Endothelial cell of umbilical vein (primary cell): ENCODE data around the gene IGSF6.

Source experiments
- CTCF ChIP-seq, 2 donors: IDR thresholded peaks; 1 replicate in 1 of 2; 2 replicates in 1 of 2; pipeline ENCODE4 v1.5.1; 2011; ENCODE audit warnings: low read length in 2 of 2, mild to moderate bottlenecking in 2 of 2, moderate library complexity in 2 of 2, control low read depth in 1 of 2, inconsistent platforms in 1 of 2, low read depth in 1 of 2; ENCODE audit not compliant: insufficient read depth in 1 of 2; ENCODE audit errors: extremely low read depth in 1 of 2
- EZH2 ChIP-seq: IDR thresholded peaks from 2 replicates; pipeline ENCODE4 v1.6.1; 2012; ENCODE audit warnings: borderline replicate concordance, low read depth, mild to moderate bottlenecking, moderate library complexity, low read length, inconsistent platforms; ENCODE audit not compliant: severe bottlenecking
- GATA2 ChIP-seq: IDR thresholded peaks from 2 replicates; pipeline ENCODE4 v1.7.0; 2011; ENCODE audit warnings: low read depth, mild to moderate bottlenecking, moderate library complexity, mixed read lengths, low read length; ENCODE audit not compliant: insufficient read length, insufficient read depth
- JUN ChIP-seq: IDR thresholded peaks from 2 replicates; pipeline ENCODE4 v1.6.1; 2011; ENCODE audit warnings: borderline replicate concordance, low read depth; ENCODE audit not compliant: insufficient read length, insufficient read depth
- POLR2A ChIP-seq: IDR thresholded peaks from 2 replicates; pipeline ENCODE4 v1.6.1; 2012; ENCODE audit warnings: low read depth, mild to moderate bottlenecking, control low read depth, low read length
- POLR2AphosphoS5 ChIP-seq: IDR thresholded peaks from 2 replicates; pipeline ENCODE4 v1.6.1; 2012; ENCODE audit warnings: low read depth, mild to moderate bottlenecking, control low read depth, low read length, moderate library complexity; ENCODE audit not compliant: insufficient read depth

- peak; percentile 69 to 71 for TF ChIP-seq CTCF (IDR thresholded peaks at IDR 0.05; ENCODE audit: extremely low read depth in 1 of 2, insufficient read depth in 1 of 2, low read depth in 1 of 2, low read length in 2 of 2)
- no peak for TF ChIP-seq EZH2
- TF ChIP-seq GATA2: no peak
- no peak for TF ChIP-seq JUN
- TF ChIP-seq POLR2A: no peak
- no peak for TF ChIP-seq POLR2AphosphoS5
Measured at GRCh38 chr16:21656795-21657768, 4.7 kb upstream of the IGSF6 start.
